ENCODE data around the gene SPART. TPM values are rescaled to one million over a fixed set of nuclear protein-coding genes. Genes with fewer than 3 reads are reported as not detected.
"Not testable (repeated sequence)": the region's sequence is repeated elsewhere in the genome, so short reads cannot be mapped to it uniquely, and the experiment has no call there.

SPART gene
- total RNA-seq, 1 donor, result 102 TPM

GRCh38 chr13:36337938-36338641 lies 8.1 kb downstream of the SPART start:
- Histone ChIP-seq H4K20me1 (ENCODE audit: insufficient read depth, low read length) (peaks cover 20% of the 10 kb centered on the region), H3K36me3 (ENCODE audit: insufficient read depth, low read length) (peaks cover 13% of the 10 kb centered on the region), H3K4me2 (ENCODE audit: insufficient read depth, low read length) (no peak overlapping the region), H3K4me1 (ENCODE audit: insufficient read depth, low read length) (peaks cover 18% of the 10 kb centered on the region), H3K4me3 (ENCODE audit: insufficient read depth, low read length) (no peak overlapping the region), H3K79me2 (ENCODE audit: insufficient read depth, low read length) (peaks cover 97% of the 10 kb centered on the region), H3K9me3 (ENCODE audit: low read depth, low read length) (no peaks in the 10 kb centered on the region), H3K27ac (ENCODE audit: low read depth, low read length) (no peak overlapping the region), H3K27me3 (ENCODE audit: insufficient read depth, low read length) (no peaks in the 10 kb centered on the region), H2AFZ (ENCODE audit: low read length) (no peak overlapping the region)
- DNase-seq (ENCODE audit: insufficient read length, low spot score, missing footprints), result no peak
- TF ChIP-seq CTCF (IDR thresholded peaks at IDR 0.05; ENCODE audit: extremely low read depth, low read depth, low read length), result no peak

GRCh38 chr13:36332986-36333385 lies 13.2 kb downstream of the SPART start:
- TF ChIP-seq CTCF (IDR thresholded peaks at IDR 0.05; ENCODE audit: extremely low read depth, low read depth, low read length), result no peak
- Histone ChIP-seq H3K79me2 (ENCODE audit: insufficient read depth, low read length) (peaks cover 98% of the 10 kb centered on the region), H3K27me3 (ENCODE audit: insufficient read depth, low read length) (no peaks in the 10 kb centered on the region), H3K9me3 (ENCODE audit: low read depth, low read length) (no peaks in the 10 kb centered on the region), H3K27ac (ENCODE audit: low read depth, low read length) (peak overlapping the region; percentile 56), H3K4me2 (ENCODE audit: insufficient read depth, low read length) (peak overlapping the region; percentile 47), H2AFZ (ENCODE audit: low read length) (no peak overlapping the region), H3K36me3 (ENCODE audit: insufficient read depth, low read length) (peaks cover 39% of the 10 kb centered on the region), H3K4me1 (ENCODE audit: insufficient read depth, low read length) (peaks cover 12% of the 10 kb centered on the region), H3K4me3 (ENCODE audit: insufficient read depth, low read length) (no peak overlapping the region), H4K20me1 (ENCODE audit: insufficient read depth, low read length) (peaks cover 8% of the 10 kb centered on the region)
- peak; percentile 62 for DNase-seq (ENCODE audit: insufficient read length, low spot score, missing footprints)

DNA sequence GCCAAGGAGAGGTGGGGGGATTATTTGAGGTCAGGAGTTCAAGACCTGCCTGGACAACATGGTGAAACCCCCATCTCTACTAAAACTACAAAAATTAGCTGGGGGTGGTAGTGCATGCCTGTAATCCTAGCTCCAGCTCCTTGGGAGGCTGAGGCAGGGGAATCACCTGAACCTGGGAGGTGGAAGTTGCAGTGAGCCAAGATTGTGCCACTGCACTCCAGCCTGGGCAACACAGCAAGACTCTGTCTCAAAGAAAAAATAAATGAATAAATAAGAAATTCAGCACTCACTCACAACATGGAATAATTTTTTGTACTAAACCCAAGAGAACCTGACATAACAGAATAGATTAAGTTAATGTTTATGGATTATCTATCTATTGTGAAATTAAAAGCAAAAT lies 13.9 kb downstream of the SPART start:
- not testable (repeated sequence) for H2AFZ ChIP-seq (ENCODE audit: low read length); H3K4me2 ChIP-seq (ENCODE audit: insufficient read depth, low read length); DNase-seq (ENCODE audit: insufficient read length, low spot score, missing footprints); H4K20me1 ChIP-seq (ENCODE audit: insufficient read depth, low read length); H3K4me3 ChIP-seq (ENCODE audit: insufficient read depth, low read length); H3K27me3 ChIP-seq (ENCODE audit: insufficient read depth, low read length); H3K9me3 ChIP-seq (ENCODE audit: low read depth, low read length)
- Histone ChIP-seq H3K4me1 (ENCODE audit: insufficient read depth, low read length) (peaks cover 12% of the 10 kb centered on the region), H3K79me2 (ENCODE audit: insufficient read depth, low read length) (peaks cover 90% of the 10 kb centered on the region), H3K27ac (ENCODE audit: low read depth, low read length) (peak overlapping the region; percentile 56), H3K36me3 (ENCODE audit: insufficient read depth, low read length) (peaks cover 42% of the 10 kb centered on the region)

- Histone ChIP-seq H3K36me3 (ENCODE audit: insufficient read depth, low read length) (peaks cover 47% of the 10 kb centered on the region), H3K4me1 (ENCODE audit: insufficient read depth, low read length) (peaks cover 12% of the 10 kb centered on the region), H3K27me3 (ENCODE audit: insufficient read depth, low read length) (no peaks in the 10 kb centered on the region), H4K20me1 (ENCODE audit: insufficient read depth, low read length) (no peaks in the 10 kb centered on the region), H3K4me3 (ENCODE audit: insufficient read depth, low read length) (no peak overlapping the region), H3K9me3 (ENCODE audit: low read depth, low read length) (no peaks in the 10 kb centered on the region), H2AFZ (ENCODE audit: low read length) (no peak overlapping the region), H3K27ac (ENCODE audit: low read depth, low read length) (no peak overlapping the region), H3K79me2 (ENCODE audit: insufficient read depth, low read length) (peaks cover 81% of the 10 kb centered on the region), H3K4me2 (ENCODE audit: insufficient read depth, low read length) (no peak overlapping the region)
- DNase-seq (ENCODE audit: insufficient read length, low spot score, missing footprints), result no peak
- TF ChIP-seq CTCF (IDR thresholded peaks at IDR 0.05; ENCODE audit: extremely low read depth, low read depth, low read length), result no peak
These were observed 14.9 kb downstream of the SPART start for GRCh38 chr13:36331280-36331679.
